Measurements from ENCODE around the gene HS3ST6.
"Not testable (repeated sequence)": the region's sequence is repeated elsewhere in the genome, so short reads cannot be mapped to it uniquely, and the experiment has no call there.

HS3ST6 gene

DNA sequence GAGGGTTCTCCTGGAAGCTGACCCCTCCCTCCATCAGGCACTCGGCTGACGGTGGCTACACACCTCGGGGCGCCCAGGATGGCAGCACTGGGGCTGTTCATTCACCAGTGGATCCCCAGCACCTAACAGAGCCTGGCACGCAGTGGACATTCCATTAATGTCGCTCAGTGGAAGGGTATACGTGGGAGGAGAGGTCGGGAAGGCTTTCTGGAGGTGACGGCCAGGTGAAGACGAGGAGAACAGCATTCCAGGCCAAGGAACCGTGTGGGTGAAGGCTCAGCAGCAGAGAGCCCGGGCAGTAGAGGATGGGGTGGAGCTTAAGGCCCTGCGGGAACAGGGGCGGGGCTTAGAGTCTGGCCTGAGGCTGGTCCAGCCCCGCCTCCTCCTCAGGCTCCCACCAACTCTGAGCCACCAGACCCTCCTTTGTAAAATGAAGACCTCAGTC lies 2.5 kb upstream of the HS3ST6 start:
- no peak overlapping the region for H3K4me3 ChIP-seq (replicated peaks in 1 of 2; ENCODE audit: low read depth in 2 of 2, low read length in 2 of 2)
- DNase-seq (ENCODE audit: low read depth in 2 of 2), result peak in 1 of 2 donors; percentile 14
- TF ChIP-seq, protein P1, sequence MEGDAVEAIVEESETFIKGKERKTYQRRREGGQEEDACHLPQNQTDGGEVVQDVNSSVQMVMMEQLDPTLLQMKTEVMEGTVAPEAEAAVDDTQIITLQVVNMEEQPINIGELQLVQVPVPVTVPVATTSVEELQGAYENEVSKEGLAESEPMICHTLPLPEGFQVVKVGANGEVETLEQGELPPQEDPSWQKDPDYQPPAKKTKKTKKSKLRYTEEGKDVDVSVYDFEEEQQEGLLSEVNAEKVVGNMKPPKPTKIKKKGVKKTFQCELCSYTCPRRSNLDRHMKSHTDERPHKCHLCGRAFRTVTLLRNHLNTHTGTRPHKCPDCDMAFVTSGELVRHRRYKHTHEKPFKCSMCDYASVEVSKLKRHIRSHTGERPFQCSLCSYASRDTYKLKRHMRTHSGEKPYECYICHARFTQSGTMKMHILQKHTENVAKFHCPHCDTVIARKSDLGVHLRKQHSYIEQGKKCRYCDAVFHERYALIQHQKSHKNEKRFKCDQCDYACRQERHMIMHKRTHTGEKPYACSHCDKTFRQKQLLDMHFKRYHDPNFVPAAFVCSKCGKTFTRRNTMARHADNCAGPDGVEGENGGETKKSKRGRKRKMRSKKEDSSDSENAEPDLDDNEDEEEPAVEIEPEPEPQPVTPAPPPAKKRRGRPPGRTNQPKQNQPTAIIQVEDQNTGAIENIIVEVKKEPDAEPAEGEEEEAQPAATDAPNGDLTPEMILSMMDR (IDR thresholded peaks at IDR 0.05; ENCODE audit: low read depth, low read length), result no peak

DNA sequence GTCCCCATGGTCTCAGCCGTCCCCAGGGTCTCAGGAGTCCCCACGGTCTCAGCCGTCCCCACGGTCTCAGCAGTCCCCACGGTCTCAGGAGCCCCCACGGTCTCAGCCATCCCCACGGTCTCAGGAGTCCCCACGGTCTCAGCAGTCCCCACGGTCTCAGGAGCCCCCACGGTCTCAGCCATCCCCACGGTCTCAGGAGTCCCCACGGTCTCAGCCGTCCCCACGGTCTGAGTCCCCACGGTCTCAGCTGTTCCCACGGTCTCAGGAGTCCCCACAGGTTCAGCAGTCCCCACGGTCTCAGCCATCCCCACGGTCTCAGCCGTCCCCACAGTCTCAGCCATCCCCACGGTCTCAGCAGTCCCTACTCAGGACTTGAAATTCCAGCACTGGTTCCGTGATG lies 1.9 kb upstream of the HS3ST6 start:
- DNase-seq (ENCODE audit: low read depth in 2 of 2), result not testable (repeated sequence)

GRCh38 chr16:1919327-1919998 lies 1.2 kb upstream of the HS3ST6 start:
- H3K4me3 ChIP-seq (replicated peaks in 1 of 2; ENCODE audit: low read depth in 2 of 2, low read length in 2 of 2), result no peak overlapping the region
- no peak for DNase-seq (ENCODE audit: low read depth in 2 of 2)
- TF ChIP-seq, protein P1 (IDR thresholded peaks at IDR 0.05; ENCODE audit: low read depth, low read length), result no peak

More for the DNA sequence above, 1.9 kb upstream of the HS3ST6 start:
- H3K4me3 ChIP-seq (replicated peaks in 1 of 2; ENCODE audit: low read depth in 2 of 2, low read length in 2 of 2), result not testable (repeated sequence)

GRCh38 chr16:1917665-1918350 lies 407 bp downstream of the HS3ST6 start:
- no peak overlapping the region for H3K4me3 ChIP-seq (replicated peaks in 1 of 2; ENCODE audit: low read depth in 2 of 2, low read length in 2 of 2)
- DNase-seq (ENCODE audit: low read depth in 2 of 2), result no peak
- TF ChIP-seq, protein P1 (IDR thresholded peaks at IDR 0.05; ENCODE audit: low read depth, low read length), result no peak

GRCh38 chr16:1917056-1917664 lies 1.1 kb downstream of the HS3ST6 start:
- TF ChIP-seq, protein P1 (IDR thresholded peaks at IDR 0.05; ENCODE audit: low read depth, low read length), result no peak
- no peak overlapping the region for H3K4me3 ChIP-seq (replicated peaks in 1 of 2; ENCODE audit: low read depth in 2 of 2, low read length in 2 of 2)
- no peak for DNase-seq (ENCODE audit: low read depth in 2 of 2)

GRCh38 chr16:1916640-1916990 lies 1.6 kb downstream of the HS3ST6 start:
- no peak for DNase-seq (ENCODE audit: low read depth in 2 of 2)
- TF ChIP-seq, protein P1 (IDR thresholded peaks at IDR 0.05; ENCODE audit: low read depth, low read length), result no peak
- no peak overlapping the region for H3K4me3 ChIP-seq (replicated peaks in 1 of 2; ENCODE audit: low read depth in 2 of 2, low read length in 2 of 2)
